HepG2 (cell line): ENCODE results near the gene PXYLP1. TPM values are rescaled to one million over a fixed set of nuclear protein-coding genes. Genes with fewer than 3 reads are reported as not detected.

ENCODE experiments used
- ATAC-seq: fragments of 200-7000 bp; cut with Tn5 transposase; 3 replicates; pipeline ENCODE4 v1.9.1; 2020; ENCODE audit warnings: mild to moderate bottlenecking, moderate library complexity
- BruUV-seq: library from RNA; stranded (reverse); fragments of 400-500 nt; replicated peaks from 2 replicates; lab custom pipeline; 2021; lab: Mats Ljungman, UMichigan
- CTCF ChIA-PET: fragments of 300-600 bp; formaldehyde crosslinking; extraction: SDS; loops from one replicate; lab custom pipeline; 2021; ENCODE audit warnings: low total read pairs, inconsistent platforms, low intra/inter-chr PET ratio; lab: Yijun Ruan, JAX
- POLR2A ChIA-PET: fragments of 350-600 bp; sonication (Branson Sonifier 250); formaldehyde crosslinking; loops from one replicate; lab custom pipeline; 2020; ENCODE audit warnings: antibody characterized with exemption, inconsistent platforms; lab: Yijun Ruan, JAX
- DNase-seq: peaks from one replicate; pipeline ENCODE4 v3.0.0-alpha.2; 2015; ENCODE audit warnings: low spot score
- FAIRE-seq: peaks from 3 replicates; lab custom pipeline; 2011; peaks lifted over from hg19 to GRCh38; lab: Jason Lieb, UNC
- H2AFZ ChIP-seq: one replicate; pipeline ENCODE4 v1.6.1; 2011; ENCODE audit warnings: low read length, inconsistent platforms
- H3K27ac ChIP-seq: fragments of 300-600 bp; 3 replicates; pipeline ENCODE4 v1.8.0; 2011; ENCODE audit warnings: mixed run types, mild to moderate bottlenecking, mixed read lengths, low read length, inconsistent platforms; ENCODE audit not compliant: insufficient read depth; ENCODE audit errors: extremely low read length
- H3K27me3 ChIP-seq, 2 experiments: fragments of 200-600 bp in 1 of 2; 2 replicates in 1 of 2; 3 replicates in 1 of 2; pipeline versions ENCODE4 v1.6.0 to v1.8.0; 2011; ENCODE audit warnings: low read length in 2 of 2, mild to moderate bottlenecking in 2 of 2, moderate library complexity in 2 of 2, inconsistent platforms in 1 of 2; ENCODE audit not compliant: insufficient read depth in 2 of 2, control insufficient read depth in 1 of 2
- H3K36me3 ChIP-seq, 2 experiments: fragments of 200-600 bp in 1 of 2; replicated peaks in 1 of 2; 2 replicates in 1 of 2; 3 replicates in 1 of 2; pipeline versions ENCODE4 v1.5.1 to v1.8.0; 2011; ENCODE audit warnings: low read length in 2 of 2, inconsistent platforms in 1 of 2; ENCODE audit not compliant: insufficient read depth in 2 of 2, control insufficient read depth in 1 of 2
- H3K4me1 ChIP-seq: 2 replicates; pipeline ENCODE4 v1.5.1; 2012; ENCODE audit warnings: low read length, inconsistent platforms; ENCODE audit not compliant: insufficient read depth
- H3K4me2 ChIP-seq: 2 replicates; pipeline ENCODE4 v1.6.0; 2011; ENCODE audit warnings: low read depth, low read length, inconsistent platforms
- H3K4me3 ChIP-seq, 3 experiments: fragments of 200-600 bp in 1 of 3; sonication (generic), shearing (Covaris generic) in 1 of 3; replicated peaks in 1 of 3; 2 replicates each; pipeline ENCODE4 v1.5.1; 2011 to 2016; ENCODE audit warnings: low read length in 3 of 3, inconsistent platforms in 2 of 3, low read depth in 2 of 3, mild to moderate bottlenecking in 2 of 3, control low read depth in 1 of 3, mixed read lengths in 1 of 3; ENCODE audit not compliant: insufficient read depth in 1 of 3
- H3K79me2 ChIP-seq: one replicate; pipeline ENCODE4 v1.6.1; 2011; ENCODE audit warnings: low read length, inconsistent platforms; ENCODE audit not compliant: insufficient read depth
- H3K9ac ChIP-seq: 2 replicates; pipeline ENCODE4 v1.6.0; 2011; ENCODE audit warnings: mild to moderate bottlenecking, low read depth, low read length, inconsistent platforms; ENCODE audit not compliant: insufficient read depth
- H3K9me3 ChIP-seq: 2 replicates; pipeline ENCODE4 v1.5.1; 2012; ENCODE audit warnings: mild to moderate bottlenecking, low read length
- H4K20me1 ChIP-seq: 2 replicates; pipeline ENCODE4 v1.6.0; 2011; ENCODE audit warnings: inconsistent platforms, mild to moderate bottlenecking, low read length, moderate library complexity; ENCODE audit not compliant: insufficient read depth
- TBL1XR1 ChIP-seq: fragments of 150-350 bp; IDR thresholded peaks from 2 replicates; pipeline ENCODE4 v1.6.1; 2014; ENCODE audit warnings: borderline replicate concordance, low read length; ENCODE audit not compliant: partially characterized antibody
- TEF ChIP-seq: sonication (generic); formaldehyde crosslinking; IDR thresholded peaks from 2 replicates; pipeline ENCODE4 v1.5.0; 2020; ENCODE audit warnings: missing genetic modification reagents
- ZMAT5 ChIP-seq: sonication (generic); formaldehyde crosslinking; IDR thresholded peaks from 2 replicates; pipeline ENCODE4 v1.5.0; 2020; ENCODE audit warnings: mild to moderate bottlenecking, low read depth, missing genetic modification reagents, borderline replicate concordance
- ZNF713 ChIP-seq: sonication (generic); formaldehyde crosslinking; IDR thresholded peaks from 2 replicates; pipeline ENCODE4 v1.4.0; 2020; ENCODE audit warnings: mild to moderate bottlenecking, missing genetic modification reagents
- WGBS: methylation state at CpG from one replicate; pipeline ENCODE4 v1.1.6; 2017; ENCODE audit warnings: low lambda C conversion rate; 5-methylcytosine and 5-hydroxymethylcytosine counted together
- in situ Hi-C: cut with HindIII; loops from 2 replicates; pipeline ENCODE4 v1.10.0; 2017; ENCODE audit warnings: low pct_unique_long_range_greater_than_20kb; ENCODE audit not compliant: extremely low pct_ligation_motif_present
- intact Hi-C: fragments of 100-400 bp; cut with micrococcal nuclease; formaldehyde crosslinking; loops from one replicate; pipeline ENCODE4 v1.10.0; 2022; ENCODE audit not compliant: unreplicated experiment
- polyA plus RNA-seq, 8 experiments: library from polyadenylated mRNA; depleted of rRNA in 3 of 8; stranded (reverse) in 7 of 8; unstranded in 1 of 8; fragments of >200 nt; fragmentation: Illumina TruSeq in 4 of 8; extraction: Trizol in 4 of 8; gene quantifications; 2 replicates each; pipeline versions ENCODE4 v1.2.1 to v1.2.3, GENCODE V29; 2011 to 2016; ENCODE audit warnings: low read depth in 4 of 8, missing spikeins in 1 of 8, mixed read lengths in 1 of 8; ENCODE audit not compliant: insufficient read depth in 1 of 8
- total RNA-seq, 5 experiments: library from RNA; depleted of rRNA; stranded (reverse); fragments of >200 nt; fragmentation: Illumina TruSeq; extraction: Trizol; gene quantifications; 2 replicates each; pipeline ENCODE4 v1.2.3, GENCODE V29; 2016; ENCODE audit warnings: low read depth in 1 of 5

PXYLP1 gene
- total and polyA plus RNA-seq, 2 of the 13 experiments (the other 11 are each of a cell fraction or from before 2014, with no cell fraction given), result 4.9 to 8.1 TPM

GRCh38 chr3:141278196-141279076 lies 46.8 kb downstream of the PXYLP1 start:
- DNase-seq, result no peak
- no peak for TF ChIP-seq ZMAT5 (CRISPR knock-in tag)
- no peak for TF ChIP-seq ZNF713 (CRISPR knock-in tag)
- TF ChIP-seq TBL1XR1, result no peak
- no peak for TF ChIP-seq TEF (CRISPR knock-in tag)
- no peaks in the 10 kb centered on the region for H4K20me1 ChIP-seq
- H3K27me3 ChIP-seq, result no peaks in the 10 kb centered on the region
- POLR2A ChIA-PET, result no interaction called here
- no TSS peak for BruUV-seq
- H3K9me3 ChIP-seq, result no peaks in the 10 kb centered on the region
- H3K27ac ChIP-seq, result no peak overlapping the region
- in situ Hi-C loops (no loop called here), intact Hi-C loops (loop anchor here (1.0 kb wide), 1 partner anchor 43 kb away; no protein-coding TSS in a partner anchor)
- 90% methylated on average over 17 of the region's 17 CpGs for WGBS
- H3K79me2 ChIP-seq, result no peaks in the 10 kb centered on the region
- no peak overlapping the region for H3K4me2 ChIP-seq
- ATAC-seq, result no peak
- no peak overlapping the region for H3K9ac ChIP-seq
- H3K36me3 ChIP-seq, result peaks cover 0 to 2% of the 10 kb centered on the region in 2 experiments; a peak in 2 of 5 replicates
- CTCF ChIA-PET, result interaction anchor here (1.7 to 1.8 kb wide), 2 partner anchors 43 to 47 kb away, joined by 10 to 15 read pairs; partner anchors contain the start of gene PXYLP1
- no peak overlapping the region for H3K4me3 ChIP-seq
- no peak overlapping the region for H2AFZ ChIP-seq
- H3K4me1 ChIP-seq, result peaks cover 12% of the 10 kb centered on the region
- FAIRE-seq, result no peak
